HL-60 (cell line): ENCODE measurements around the gene FGGY.

Experiments used
- GABPA ChIP-seq: IDR thresholded peaks from 2 replicates; pipeline ENCODE4 v1.6.1; 2012; ENCODE audit warnings: low read depth
- POLR2AphosphoS5 ChIP-seq: IDR thresholded peaks from 2 replicates; pipeline ENCODE4 v1.6.1; 2012; ENCODE audit warnings: low read depth
- SPI1 ChIP-seq: IDR thresholded peaks from 2 replicates; pipeline ENCODE4 v1.6.1; 2012; ENCODE audit warnings: low read depth, mild to moderate bottlenecking, borderline replicate concordance
- TF ChIP-seq, protein P1 (sequence below): IDR thresholded peaks from one replicate; pipeline ENCODE4 v1.5.1; 2011; ENCODE audit warnings: low read length, control low read depth, inconsistent platforms; ENCODE audit not compliant: insufficient read depth
- TF ChIP-seq, protein P2 (sequence below): IDR thresholded peaks from 2 replicates; pipeline ENCODE4 v1.6.1; 2012; ENCODE audit warnings: low read depth; ENCODE audit not compliant: insufficient replicate concordance

DNA sequence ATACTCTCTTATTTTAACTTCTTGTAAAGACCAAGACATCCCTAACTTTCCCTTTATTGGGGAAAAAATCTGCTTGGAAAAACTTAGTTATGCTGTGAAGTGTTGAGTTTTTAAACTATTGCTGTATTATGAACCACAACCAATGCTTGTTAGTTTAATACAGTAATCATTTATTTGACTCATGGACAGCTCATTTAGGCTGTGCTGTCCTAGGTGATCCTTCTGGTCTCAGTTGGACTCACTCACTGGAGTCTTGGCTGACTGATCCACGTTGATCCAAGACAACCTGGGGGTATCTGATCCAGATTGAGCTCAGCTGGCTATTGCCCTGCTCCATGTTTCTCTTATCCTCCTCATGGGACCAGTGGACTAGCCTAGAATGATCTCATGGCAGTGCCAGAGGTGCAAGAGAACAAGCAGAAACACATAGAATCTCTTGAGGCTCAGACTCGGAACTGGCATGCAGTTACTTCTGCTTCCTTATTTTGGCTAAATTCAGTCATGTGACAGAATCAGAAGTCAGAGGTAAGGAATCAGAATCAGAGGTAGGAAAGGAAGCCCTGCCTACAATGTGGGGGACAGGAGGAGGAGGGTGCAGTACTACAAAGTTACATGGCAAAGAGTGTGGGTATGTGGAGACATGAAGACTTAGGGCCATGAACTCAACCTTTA is 156.5 kb downstream of the FGGY start:
- TF ChIP-seq, protein P1, sequence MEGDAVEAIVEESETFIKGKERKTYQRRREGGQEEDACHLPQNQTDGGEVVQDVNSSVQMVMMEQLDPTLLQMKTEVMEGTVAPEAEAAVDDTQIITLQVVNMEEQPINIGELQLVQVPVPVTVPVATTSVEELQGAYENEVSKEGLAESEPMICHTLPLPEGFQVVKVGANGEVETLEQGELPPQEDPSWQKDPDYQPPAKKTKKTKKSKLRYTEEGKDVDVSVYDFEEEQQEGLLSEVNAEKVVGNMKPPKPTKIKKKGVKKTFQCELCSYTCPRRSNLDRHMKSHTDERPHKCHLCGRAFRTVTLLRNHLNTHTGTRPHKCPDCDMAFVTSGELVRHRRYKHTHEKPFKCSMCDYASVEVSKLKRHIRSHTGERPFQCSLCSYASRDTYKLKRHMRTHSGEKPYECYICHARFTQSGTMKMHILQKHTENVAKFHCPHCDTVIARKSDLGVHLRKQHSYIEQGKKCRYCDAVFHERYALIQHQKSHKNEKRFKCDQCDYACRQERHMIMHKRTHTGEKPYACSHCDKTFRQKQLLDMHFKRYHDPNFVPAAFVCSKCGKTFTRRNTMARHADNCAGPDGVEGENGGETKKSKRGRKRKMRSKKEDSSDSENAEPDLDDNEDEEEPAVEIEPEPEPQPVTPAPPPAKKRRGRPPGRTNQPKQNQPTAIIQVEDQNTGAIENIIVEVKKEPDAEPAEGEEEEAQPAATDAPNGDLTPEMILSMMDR: no peak
- TF ChIP-seq GABPA (no peak), POLR2AphosphoS5 (no peak), SPI1 (peak; percentile 46; the same call in 1 of the 2 replicates)
- TF ChIP-seq, protein P2, sequence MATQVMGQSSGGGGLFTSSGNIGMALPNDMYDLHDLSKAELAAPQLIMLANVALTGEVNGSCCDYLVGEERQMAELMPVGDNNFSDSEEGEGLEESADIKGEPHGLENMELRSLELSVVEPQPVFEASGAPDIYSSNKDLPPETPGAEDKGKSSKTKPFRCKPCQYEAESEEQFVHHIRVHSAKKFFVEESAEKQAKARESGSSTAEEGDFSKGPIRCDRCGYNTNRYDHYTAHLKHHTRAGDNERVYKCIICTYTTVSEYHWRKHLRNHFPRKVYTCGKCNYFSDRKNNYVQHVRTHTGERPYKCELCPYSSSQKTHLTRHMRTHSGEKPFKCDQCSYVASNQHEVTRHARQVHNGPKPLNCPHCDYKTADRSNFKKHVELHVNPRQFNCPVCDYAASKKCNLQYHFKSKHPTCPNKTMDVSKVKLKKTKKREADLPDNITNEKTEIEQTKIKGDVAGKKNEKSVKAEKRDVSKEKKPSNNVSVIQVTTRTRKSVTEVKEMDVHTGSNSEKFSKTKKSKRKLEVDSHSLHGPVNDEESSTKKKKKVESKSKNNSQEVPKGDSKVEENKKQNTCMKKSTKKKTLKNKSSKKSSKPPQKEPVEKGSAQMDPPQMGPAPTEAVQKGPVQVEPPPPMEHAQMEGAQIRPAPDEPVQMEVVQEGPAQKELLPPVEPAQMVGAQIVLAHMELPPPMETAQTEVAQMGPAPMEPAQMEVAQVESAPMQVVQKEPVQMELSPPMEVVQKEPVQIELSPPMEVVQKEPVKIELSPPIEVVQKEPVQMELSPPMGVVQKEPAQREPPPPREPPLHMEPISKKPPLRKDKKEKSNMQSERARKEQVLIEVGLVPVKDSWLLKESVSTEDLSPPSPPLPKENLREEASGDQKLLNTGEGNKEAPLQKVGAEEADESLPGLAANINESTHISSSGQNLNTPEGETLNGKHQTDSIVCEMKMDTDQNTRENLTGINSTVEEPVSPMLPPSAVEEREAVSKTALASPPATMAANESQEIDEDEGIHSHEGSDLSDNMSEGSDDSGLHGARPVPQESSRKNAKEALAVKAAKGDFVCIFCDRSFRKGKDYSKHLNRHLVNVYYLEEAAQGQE: no peak
